PC-3 (cell line): ENCODE data around the gene PLP1.

ENCODE experiments used
- EZH2 ChIP-seq: fragments of 300-600 bp; sonication (generic); IDR thresholded peaks from one replicate; pipeline ENCODE4 v1.6.1; 2017; ENCODE audit warnings: antibody characterized with exemption, mild to moderate bottlenecking, low read length; ENCODE audit not compliant: unreplicated experiment
- EZH2phosphoT487 ChIP-seq: fragments of 300-600 bp; sonication (generic); IDR thresholded peaks from 2 replicates; pipeline ENCODE4 v1.6.1; 2018; ENCODE audit warnings: mild to moderate bottlenecking, antibody characterized with exemption, low read length, borderline replicate concordance
- TF ChIP-seq, protein P1 (sequence below): fragments of 300-600 bp; sonication (generic); conservative IDR thresholded peaks from 2 replicates; pipeline ENCODE4 v1.5.1; 2017; ENCODE audit warnings: antibody characterized with exemption, low read depth, mild to moderate bottlenecking, low read length

- TF ChIP-seq, protein P1, sequence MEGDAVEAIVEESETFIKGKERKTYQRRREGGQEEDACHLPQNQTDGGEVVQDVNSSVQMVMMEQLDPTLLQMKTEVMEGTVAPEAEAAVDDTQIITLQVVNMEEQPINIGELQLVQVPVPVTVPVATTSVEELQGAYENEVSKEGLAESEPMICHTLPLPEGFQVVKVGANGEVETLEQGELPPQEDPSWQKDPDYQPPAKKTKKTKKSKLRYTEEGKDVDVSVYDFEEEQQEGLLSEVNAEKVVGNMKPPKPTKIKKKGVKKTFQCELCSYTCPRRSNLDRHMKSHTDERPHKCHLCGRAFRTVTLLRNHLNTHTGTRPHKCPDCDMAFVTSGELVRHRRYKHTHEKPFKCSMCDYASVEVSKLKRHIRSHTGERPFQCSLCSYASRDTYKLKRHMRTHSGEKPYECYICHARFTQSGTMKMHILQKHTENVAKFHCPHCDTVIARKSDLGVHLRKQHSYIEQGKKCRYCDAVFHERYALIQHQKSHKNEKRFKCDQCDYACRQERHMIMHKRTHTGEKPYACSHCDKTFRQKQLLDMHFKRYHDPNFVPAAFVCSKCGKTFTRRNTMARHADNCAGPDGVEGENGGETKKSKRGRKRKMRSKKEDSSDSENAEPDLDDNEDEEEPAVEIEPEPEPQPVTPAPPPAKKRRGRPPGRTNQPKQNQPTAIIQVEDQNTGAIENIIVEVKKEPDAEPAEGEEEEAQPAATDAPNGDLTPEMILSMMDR: no peak
- TF ChIP-seq EZH2 (no peak), EZH2phosphoT487 (no peak)
These were observed 51.9 kb downstream of the PLP1 start for GRCh38 chrX:103828529-103828928.
